Gastroesophageal sphincter (tissue), 3 donors: ENCODE results near the gene XRCC1.

ENCODE experiments used
- CTCF ChIP-seq, 4 experiments: fragments of 200-600 bp in 2 of 4; fragments of 450-650 bp in 2 of 4; sonication (generic) in 1 of 4; IDR thresholded peaks; one replicate each; pipeline ENCODE4 v1.5.1; 2017 to 2019; ENCODE audit warnings: antibody characterized with exemption in 4 of 4, mild to moderate bottlenecking in 2 of 4, moderate library complexity in 2 of 4
- POLR2AphosphoS5 ChIP-seq: sonication (generic); formaldehyde crosslinking; IDR thresholded peaks from one replicate; pipeline ENCODE4 v1.6.1; 2017; ENCODE audit warnings: antibody characterized with exemption

GRCh38 chr19:43534816-43535761 is 40.2 kb downstream of the XRCC1 start:
- peak; percentile 61 for TF ChIP-seq POLR2AphosphoS5
- TF ChIP-seq CTCF (IDR thresholded peaks at IDR 0.05) = peak in 3 of 4 experiments; percentile 69 to 83 (median 81)
